ENCODE data around the gene PXDN.
"Not testable (repeated sequence)": the region's sequence is repeated elsewhere in the genome, so short reads cannot be mapped to it uniquely, and the experiment has no call there.

The PXDN gene

GRCh38 chr2:1777156-1777555 is 32.8 kb upstream of the PXDN start:
- DNase-seq (ENCODE audit: low read depth in 2 of 2), result no peak

DNA sequence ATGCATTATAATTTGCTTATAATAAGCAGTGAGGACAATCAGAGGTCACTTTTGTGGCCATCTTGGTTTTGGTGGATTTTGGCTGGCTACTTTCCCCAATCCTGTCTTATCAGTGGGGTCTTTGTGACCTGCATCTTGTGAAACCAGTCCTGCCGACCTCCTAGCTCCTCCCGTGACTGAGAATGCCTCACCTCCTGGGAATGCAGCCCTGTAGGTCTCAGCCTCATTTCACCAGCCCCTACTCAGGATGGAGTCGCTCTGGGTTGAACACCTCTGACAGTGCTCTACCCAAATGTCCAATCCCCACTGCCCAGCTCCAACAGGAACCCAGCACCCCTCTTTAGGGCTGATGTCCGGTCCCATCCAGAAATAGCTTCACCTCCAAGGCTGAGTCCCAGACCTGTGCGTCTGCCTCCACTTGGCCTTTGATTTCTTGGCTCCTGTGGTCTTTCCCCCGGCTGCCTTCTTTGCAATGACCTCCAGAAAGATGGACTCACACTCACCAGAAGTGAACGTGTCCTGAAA is 31.3 kb upstream of the PXDN start:
- DNase-seq (ENCODE audit: low read depth in 2 of 2), result no peak

DNA sequence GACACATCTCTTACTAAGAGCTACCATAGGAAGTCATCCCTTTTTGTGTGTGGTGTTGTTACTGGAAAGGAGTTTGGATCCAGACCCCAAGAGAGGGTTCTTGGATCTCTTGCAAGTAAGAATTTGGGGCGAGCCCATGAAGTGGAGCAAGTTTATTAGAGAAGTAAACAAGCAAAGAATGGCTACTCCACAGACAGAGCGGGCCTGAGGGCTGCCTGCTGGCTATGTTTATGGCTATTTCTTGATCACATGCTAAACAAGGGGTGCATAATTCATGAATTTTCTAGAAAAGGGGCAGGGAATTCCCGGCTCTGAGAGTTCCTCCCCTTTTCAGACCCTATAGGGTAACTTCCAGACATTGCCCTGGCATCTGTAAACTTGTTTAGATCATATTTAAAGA is 30.6 kb upstream of the PXDN start:
- DNase-seq (ENCODE audit: low read depth in 2 of 2), result no peak

- DNase-seq (ENCODE audit: low read depth in 2 of 2), result no peak
These were observed 29.6 kb upstream of the PXDN start for GRCh38 chr2:1773883-1774282.

- DNase-seq (ENCODE audit: low read depth in 2 of 2), result no peak
These were observed 28.4 kb upstream of the PXDN start for GRCh38 chr2:1772471-1773267.

DNA sequence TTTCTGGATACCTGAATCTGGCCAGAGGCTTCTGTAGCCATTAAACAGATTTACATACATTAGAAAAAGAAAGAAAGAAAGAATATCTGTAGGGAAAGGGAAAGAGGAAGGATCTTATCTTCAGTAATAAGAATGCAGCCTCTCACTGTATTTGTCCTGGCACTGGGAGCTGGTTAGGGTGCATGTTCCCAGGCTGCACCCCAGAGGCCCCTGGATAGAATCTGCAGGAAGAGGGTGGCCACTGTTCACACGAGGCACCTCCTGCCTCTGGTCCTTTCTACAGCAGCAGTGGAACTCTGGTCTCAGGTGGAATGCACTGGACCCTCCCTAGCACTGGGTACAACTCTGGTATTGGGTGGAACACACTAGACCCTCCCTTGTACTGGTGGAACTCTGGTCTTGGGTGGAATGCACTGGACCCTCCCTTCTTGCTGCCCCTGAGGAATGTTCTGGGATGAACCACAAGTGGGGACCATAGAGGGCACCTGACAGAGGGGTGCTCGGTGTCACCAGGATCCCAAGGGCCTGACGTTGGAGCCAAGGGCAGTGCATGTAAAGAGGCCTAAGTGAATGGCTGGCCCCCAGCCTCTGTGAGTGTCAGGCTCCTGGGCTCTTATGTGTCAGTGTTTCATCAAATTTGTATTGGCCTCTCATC is 27.4 kb upstream of the PXDN start:
- DNase-seq (ENCODE audit: low read depth in 2 of 2), result no peak

GRCh38 chr2:1770566-1771380 is 26.5 kb upstream of the PXDN start:
- DNase-seq (ENCODE audit: low read depth in 2 of 2), result no peak

GRCh38 chr2:1769703-1770422 is 25.5 kb upstream of the PXDN start:
- no peak for DNase-seq (ENCODE audit: low read depth in 2 of 2)

DNA sequence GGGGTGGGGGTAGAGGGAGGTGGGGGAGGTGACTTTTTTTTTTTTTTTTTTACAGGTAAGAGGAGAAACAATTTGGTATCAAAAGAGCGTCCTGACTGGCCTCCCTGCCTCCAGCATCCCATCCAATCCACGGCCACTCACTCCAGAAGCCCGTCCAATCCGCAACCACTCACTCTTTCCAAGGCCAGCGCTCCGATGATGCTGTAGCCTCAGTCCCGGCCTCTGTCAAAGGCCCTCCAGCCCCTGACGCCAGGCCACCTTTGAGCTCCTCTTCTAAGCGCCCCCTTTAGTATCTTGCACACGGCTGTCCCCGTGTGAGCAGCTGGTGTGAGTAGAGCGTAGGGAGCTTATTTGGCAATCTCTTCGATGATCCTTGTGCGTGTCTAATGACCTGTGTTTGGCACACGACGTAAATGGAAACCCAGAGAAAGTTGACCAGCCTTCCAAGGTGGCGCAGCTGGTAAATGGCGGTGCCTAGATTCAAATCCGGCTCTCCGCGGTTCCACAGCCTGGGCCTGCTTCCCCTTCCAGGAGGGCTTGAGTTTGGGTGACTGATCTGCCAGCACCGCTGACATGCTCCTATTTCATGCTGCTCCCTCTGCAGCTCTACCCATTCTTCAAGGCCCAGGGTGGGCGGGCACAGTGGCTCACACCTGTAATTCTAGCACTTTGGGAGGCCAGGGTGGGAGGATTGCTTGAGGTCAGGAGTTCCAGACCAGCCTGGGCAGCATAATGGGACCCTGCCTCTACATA is 23.8 kb upstream of the PXDN start:
- DNase-seq (ENCODE audit: low read depth in 2 of 2), result no peak

DNA sequence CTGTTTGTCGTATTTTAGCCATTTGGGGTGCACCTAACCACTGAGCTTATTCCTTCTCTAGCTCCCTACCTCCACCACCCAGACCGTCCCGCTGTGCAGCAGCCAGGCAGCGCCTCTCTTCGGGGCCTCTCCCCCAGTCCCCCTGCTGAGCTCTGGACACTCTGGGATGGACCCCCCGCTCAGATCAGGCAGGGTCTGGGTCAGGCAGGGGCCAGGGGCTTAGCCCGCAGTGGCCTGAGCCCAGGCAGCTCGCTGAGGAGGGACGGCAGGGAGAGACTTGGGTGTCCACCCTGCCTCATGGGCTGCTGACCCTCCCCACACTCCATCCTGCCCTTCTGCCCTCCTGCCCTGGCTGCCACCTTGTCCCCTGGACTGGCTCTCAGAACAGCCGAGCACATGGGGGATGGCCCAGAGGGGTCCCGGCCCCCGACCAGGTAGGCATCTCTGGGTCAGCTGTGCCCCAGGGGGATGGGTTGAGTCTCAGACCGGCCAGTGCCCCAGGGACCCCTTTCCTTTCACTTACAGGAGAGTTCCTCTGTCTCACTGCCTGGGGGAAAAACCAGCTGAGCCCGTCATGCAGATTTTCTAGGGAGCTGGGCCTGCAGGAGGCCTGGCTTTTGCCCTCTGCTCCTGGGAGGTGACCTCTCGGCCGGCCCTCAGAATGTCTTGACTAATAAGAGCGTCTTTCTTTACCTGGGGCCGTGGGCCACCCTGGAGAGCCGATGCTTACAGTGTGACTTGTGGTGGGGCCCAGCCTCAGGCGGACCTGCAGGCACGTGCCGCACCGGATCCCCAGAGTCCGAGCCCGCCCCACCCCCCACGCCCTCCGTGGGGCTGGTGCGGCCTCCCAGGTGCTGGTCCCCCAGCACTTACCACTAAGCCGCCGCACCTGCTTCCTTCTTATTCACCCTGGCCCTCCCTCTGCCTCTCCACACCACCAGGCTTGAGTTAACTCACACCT is 22.8 kb upstream of the PXDN start:
- no peak for DNase-seq (ENCODE audit: low read depth in 2 of 2)

GRCh38 chr2:1766425-1766824 is 22.1 kb upstream of the PXDN start:
- DNase-seq (ENCODE audit: low read depth in 2 of 2), result no peak

DNA sequence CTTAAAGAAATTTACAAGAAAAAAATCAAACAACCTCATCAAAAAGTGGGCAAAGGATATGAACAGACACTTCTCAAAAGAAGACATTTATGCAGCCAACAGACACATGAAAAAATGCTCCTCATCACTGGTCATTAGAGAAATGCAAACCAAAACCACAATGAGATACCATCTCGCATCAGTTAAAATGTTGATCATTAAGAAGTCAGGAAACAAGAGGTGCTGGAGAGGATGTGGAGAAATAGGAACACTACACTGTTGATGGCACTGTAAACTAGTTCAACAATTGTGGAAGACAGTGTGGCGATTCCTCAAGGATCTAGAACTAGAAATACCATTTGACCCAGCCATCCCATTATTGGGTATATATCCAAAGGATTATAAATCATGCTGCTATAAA is 20.9 kb upstream of the PXDN start:
- DNase-seq (ENCODE audit: low read depth in 2 of 2), result not testable (repeated sequence)

DNA sequence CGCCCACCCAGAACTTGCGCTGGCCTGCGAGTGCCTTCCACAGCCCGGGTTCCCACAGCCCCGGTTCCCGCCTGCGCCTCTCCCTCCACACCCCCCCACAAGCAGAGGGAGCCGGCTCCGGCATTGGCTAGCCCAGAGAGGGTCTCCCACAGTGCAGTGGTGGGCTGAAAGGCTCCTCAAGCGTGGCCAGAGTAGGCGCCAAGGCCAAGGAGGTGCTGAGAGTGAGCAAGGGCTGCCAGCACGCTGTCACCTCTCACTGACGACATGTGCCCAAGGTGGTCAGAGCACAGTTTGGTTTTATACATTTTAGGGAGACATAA is 15.3 kb upstream of the PXDN start:
- no peak for DNase-seq (ENCODE audit: low read depth in 2 of 2)

DNA sequence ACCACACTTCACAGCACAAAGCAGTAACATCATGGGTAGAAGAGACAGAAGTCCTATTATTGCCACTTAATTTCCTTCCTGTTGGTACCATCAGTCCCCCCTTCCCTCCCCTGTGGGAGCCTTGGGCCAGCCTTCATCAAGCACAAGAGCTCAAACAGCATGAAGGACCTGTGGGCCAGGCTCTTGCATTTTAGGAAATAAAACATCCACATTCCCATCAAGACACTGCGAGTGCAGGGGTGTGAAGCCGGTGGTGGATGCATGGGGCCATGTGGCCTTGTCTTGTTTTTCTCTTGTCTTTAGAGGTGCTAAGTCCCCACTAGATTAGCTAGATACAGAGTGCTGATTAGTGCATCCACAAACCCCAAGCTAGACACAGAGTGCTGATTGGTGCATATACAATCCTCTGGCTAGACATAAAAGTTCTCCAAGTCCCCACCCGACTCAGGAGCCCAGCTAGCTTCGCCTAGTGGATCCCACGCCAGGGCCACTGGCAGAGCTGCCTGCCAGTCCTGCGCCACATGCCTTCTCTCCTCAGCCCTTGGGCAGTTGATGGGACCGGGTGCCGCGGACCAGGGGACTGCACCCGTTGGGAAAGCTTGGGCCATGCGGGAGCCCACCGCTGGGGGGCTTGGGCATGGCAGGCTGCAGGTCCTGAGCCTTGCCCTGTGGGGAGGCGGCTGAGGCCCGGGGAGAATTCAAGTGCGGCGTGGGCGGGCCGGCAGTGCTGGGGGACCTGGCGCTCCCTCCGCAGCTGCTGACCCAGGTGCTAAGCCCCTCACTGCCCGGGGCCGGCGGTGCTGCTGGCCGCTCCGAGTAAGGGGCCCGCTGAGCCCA is 14.7 kb upstream of the PXDN start:
- DNase-seq (ENCODE audit: low read depth in 2 of 2), result no peak

- DNase-seq (ENCODE audit: low read depth in 2 of 2), result no peak
These were observed 13.9 kb upstream of the PXDN start for GRCh38 chr2:1758171-1758570.

GRCh38 chr2:1757567-1757966 is 13.3 kb upstream of the PXDN start:
- DNase-seq (ENCODE audit: low read depth in 2 of 2), result no peak

GRCh38 chr2:1757146-1757545 is 12.8 kb upstream of the PXDN start:
- not testable (repeated sequence) for DNase-seq (ENCODE audit: low read depth in 2 of 2)

DNA sequence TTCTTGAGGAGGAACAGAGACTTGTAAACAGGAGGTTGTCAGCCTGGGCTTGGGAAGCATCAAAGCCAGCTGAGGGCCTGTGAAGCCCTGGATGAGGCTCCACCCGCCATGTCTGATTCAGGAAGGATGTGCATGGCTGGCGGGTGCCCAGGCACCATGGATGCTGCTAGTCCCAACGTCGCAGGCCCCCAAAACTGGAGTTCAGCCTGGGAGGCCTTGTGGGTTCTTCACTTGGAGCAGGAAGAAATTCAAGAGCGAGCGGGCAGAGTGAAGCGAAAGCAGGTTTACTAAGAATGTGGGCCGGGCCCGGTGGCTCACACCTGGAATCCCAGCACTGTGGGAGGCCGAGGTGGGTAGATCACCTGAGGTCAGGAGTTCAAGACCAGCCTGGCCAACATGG is 12.1 kb upstream of the PXDN start:
- DNase-seq (ENCODE audit: low read depth in 2 of 2), result no peak

Data from fibroblast of skin of left biceps (primary cell).